Left renal cortex interstitium (tissue), 4 donors: ENCODE results near the gene TPCN1. TPM values are rescaled to one million over a fixed set of nuclear protein-coding genes. Genes with fewer than 3 reads are reported as not detected.
"Not testable (repeated sequence)": the region's sequence is repeated elsewhere in the genome, so short reads cannot be mapped to it uniquely, and the experiment has no call there.

Source experiments
- DNase-seq, 4 donors: peaks; one replicate each; pipeline ENCODE4 v3.0.0-alpha.2; 2013; ENCODE audit warnings: low read depth in 4 of 4, low spot score in 2 of 4, missing footprints in 1 of 4
- polyA plus RNA-seq, 4 donors: library from polyadenylated mRNA; unstranded; fragments of 120-200 nt; gene quantifications; one replicate each; pipeline ENCODE4 v1.2.1, GENCODE V29; 2013; ENCODE audit not compliant: insufficient read length in 4 of 4

The TPCN1 gene
- polyA plus RNA-seq, 4 donors: 25.0 to 49.6 (median 37.6) TPM

- DNase-seq: no peak
These were observed 25.7 kb upstream of the TPCN1 start for GRCh38 chr12:113195598-113195997.

- DNase-seq: no peak
These were observed 24.7 kb upstream of the TPCN1 start for GRCh38 chr12:113196582-113196981.

GRCh38 chr12:113196990-113197389 is 24.3 kb upstream of the TPCN1 start:
- peak in 1 of 4 donors; percentile 66 for DNase-seq

- no peak for DNase-seq
These were observed 23.7 kb upstream of the TPCN1 start for GRCh38 chr12:113197518-113198077.

GRCh38 chr12:113198296-113198695 is 23.0 kb upstream of the TPCN1 start:
- DNase-seq: no peak

GRCh38 chr12:113200021-113200797 is 21.1 kb upstream of the TPCN1 start:
- DNase-seq: no peak

GRCh38 chr12:113201187-113202177 is 19.8 kb upstream of the TPCN1 start:
- no peak for DNase-seq

GRCh38 chr12:113202300-113203075 is 18.8 kb upstream of the TPCN1 start:
- no peak for DNase-seq

GRCh38 chr12:113203852-113204760 is 17.2 kb upstream of the TPCN1 start:
- no peak for DNase-seq

- DNase-seq: no peak
These were observed 16.5 kb upstream of the TPCN1 start for GRCh38 chr12:113204804-113205203.

GRCh38 chr12:113206802-113207201 is 14.5 kb upstream of the TPCN1 start:
- not testable (repeated sequence) for DNase-seq

GRCh38 chr12:113207613-113208040 is 13.6 kb upstream of the TPCN1 start:
- DNase-seq: no peak

GRCh38 chr12:113208041-113208934 is 13.0 kb upstream of the TPCN1 start:
- no peak for DNase-seq

- DNase-seq: no peak
These were observed 10.1 kb upstream of the TPCN1 start for GRCh38 chr12:113211160-113211559.

GRCh38 chr12:113214895-113215400 is 6.3 kb upstream of the TPCN1 start:
- no peak for DNase-seq

- DNase-seq: no peak
These were observed 5.2 kb upstream of the TPCN1 start for GRCh38 chr12:113216027-113216426.

- DNase-seq: no peak
These were observed 577 bp upstream of the TPCN1 start for GRCh38 chr12:113220593-113221180.
